GM13976 (cell line): ENCODE data around the gene LIMA1.

Experiments
- DNase-seq: peaks from one replicate; pipeline ENCODE4 v3.0.0; 2012; ENCODE audit warnings: low spot score
- CTCF ChIP-seq: IDR thresholded peaks from 2 replicates; pipeline ENCODE4 v1.5.1; 2012; ENCODE audit warnings: borderline replicate concordance, mild to moderate bottlenecking; ENCODE audit not compliant: insufficient read depth; ENCODE audit errors: extremely low read depth, missing control alignments, control extremely low read depth
- in situ Hi-C: fragments of 300-500 bp; cut with MboI; formaldehyde crosslinking; loops from one replicate; pipeline ENCODE4 v1.12.0; 2022; ENCODE audit warnings: low sequenced_read_pairs, mixed read lengths, inconsistent platforms; ENCODE audit not compliant: unreplicated experiment

The LIMA1 gene

GRCh38 chr12:50185970-50186663 is 97.2 kb downstream of the LIMA1 start:
- no peak for TF ChIP-seq CTCF
- in situ Hi-C loops = no loop called here
- no peak for DNase-seq

GRCh38 chr12:50185301-50185895 is 97.9 kb downstream of the LIMA1 start:
- in situ Hi-C loops = no loop called here

GRCh38 chr12:50184261-50184660 is 99.1 kb downstream of the LIMA1 start:
- no peak for TF ChIP-seq CTCF
- no peak for DNase-seq
- in situ Hi-C loops = no loop called here

More at GRCh38 chr12:50185301-50185895, 97.9 kb downstream of the LIMA1 start:
- DNase-seq = no peak
- TF ChIP-seq CTCF = no peak

GRCh38 chr12:50182461-50182860 is 100.9 kb downstream of the LIMA1 start:
- no peak for DNase-seq
- no peak for TF ChIP-seq CTCF
- in situ Hi-C loops = no loop called here

GRCh38 chr12:50181691-50182090 is 101.6 kb downstream of the LIMA1 start:
- in situ Hi-C loops = no loop called here
- no peak for TF ChIP-seq CTCF
- DNase-seq = no peak

- in situ Hi-C loops = no loop called here
- DNase-seq = no peak
- no peak for TF ChIP-seq CTCF
These were observed 107.6 kb downstream of the LIMA1 start for GRCh38 chr12:50175716-50176026.
